GM18951 (cell line): Measurements from ENCODE around the gene TMC6.

Experiments used
- POLR2A ChIP-seq: IDR thresholded peaks from 4 replicates; pipeline ENCODE4 v1.6.1; 2011; ENCODE audit warnings: mild to moderate bottlenecking; ENCODE audit not compliant: insufficient read length, insufficient read depth; ENCODE audit errors: extremely low read depth
- in situ Hi-C: fragments of 300-500 bp; cut with MboI; formaldehyde crosslinking; loops from one replicate; pipeline ENCODE4 v1.12.0; 2022; ENCODE audit warnings: low sequenced_read_pairs, mixed read lengths, inconsistent platforms; ENCODE audit not compliant: unreplicated experiment

The TMC6 gene

GRCh38 chr17:78120971-78121800 is 7.4 kb downstream of the TMC6 start:
- TF ChIP-seq POLR2A, result peak; percentile 49
- in situ Hi-C loops, result no loop called here

GRCh38 chr17:78120537-78120936 is 8.0 kb downstream of the TMC6 start:
- TF ChIP-seq POLR2A, result no peak
- in situ Hi-C loops, result no loop called here

- TF ChIP-seq POLR2A, result peak; percentile 39
- in situ Hi-C loops, result loop anchor here (5.0 kb wide), 1 partner anchor 63 kb away; no protein-coding TSS in a partner anchor
These were observed 9.7 kb downstream of the TMC6 start for GRCh38 chr17:78118801-78119241.

GRCh38 chr17:78117027-78117981 is 11.3 kb downstream of the TMC6 start:
- in situ Hi-C loops, result loop anchor here (5.0 kb wide), 1 partner anchor 65 kb away; no protein-coding TSS in a partner anchor
- TF ChIP-seq POLR2A, result no peak

GRCh38 chr17:78116411-78116810 is 12.1 kb downstream of the TMC6 start:
- in situ Hi-C loops, result loop anchor here (5.0 kb wide), 1 partner anchor 66 kb away; no protein-coding TSS in a partner anchor

DNA sequence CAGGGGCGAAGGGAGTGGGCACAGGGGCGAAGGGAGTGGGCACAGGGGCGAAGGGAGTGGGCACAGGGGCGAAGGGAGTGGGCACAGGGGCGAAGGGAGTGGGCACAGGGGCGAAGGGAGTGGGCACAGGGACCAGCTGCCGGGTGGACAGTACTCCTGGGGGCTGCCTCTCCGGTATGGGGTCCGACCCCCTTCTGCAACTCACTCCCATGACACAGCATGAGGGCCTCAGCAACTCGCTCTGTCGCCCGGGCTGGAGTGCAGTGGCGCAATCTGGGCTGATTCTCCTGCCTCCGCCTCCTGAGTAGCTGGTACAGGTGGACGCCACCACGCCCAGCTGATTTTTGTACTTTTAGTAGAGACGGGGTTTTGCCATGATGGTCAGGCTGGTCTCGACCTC is 12.8 kb downstream of the TMC6 start:
- in situ Hi-C loops, result loop anchor here (5.0 kb wide), 1 partner anchor 66 kb away; no protein-coding TSS in a partner anchor

More at GRCh38 chr17:78116411-78116810, 12.1 kb downstream of the TMC6 start:
- no peak for TF ChIP-seq POLR2A

- TF ChIP-seq POLR2A, result no peak
- in situ Hi-C loops, result loop anchor here (5.0 kb wide), 1 partner anchor 67 kb away; no protein-coding TSS in a partner anchor
These were observed 13.5 kb downstream of the TMC6 start for GRCh38 chr17:78114831-78115723.

- in situ Hi-C loops, result no loop called here
- TF ChIP-seq POLR2A, result no peak
These were observed 14.5 kb downstream of the TMC6 start for GRCh38 chr17:78113804-78114785.

DNA sequence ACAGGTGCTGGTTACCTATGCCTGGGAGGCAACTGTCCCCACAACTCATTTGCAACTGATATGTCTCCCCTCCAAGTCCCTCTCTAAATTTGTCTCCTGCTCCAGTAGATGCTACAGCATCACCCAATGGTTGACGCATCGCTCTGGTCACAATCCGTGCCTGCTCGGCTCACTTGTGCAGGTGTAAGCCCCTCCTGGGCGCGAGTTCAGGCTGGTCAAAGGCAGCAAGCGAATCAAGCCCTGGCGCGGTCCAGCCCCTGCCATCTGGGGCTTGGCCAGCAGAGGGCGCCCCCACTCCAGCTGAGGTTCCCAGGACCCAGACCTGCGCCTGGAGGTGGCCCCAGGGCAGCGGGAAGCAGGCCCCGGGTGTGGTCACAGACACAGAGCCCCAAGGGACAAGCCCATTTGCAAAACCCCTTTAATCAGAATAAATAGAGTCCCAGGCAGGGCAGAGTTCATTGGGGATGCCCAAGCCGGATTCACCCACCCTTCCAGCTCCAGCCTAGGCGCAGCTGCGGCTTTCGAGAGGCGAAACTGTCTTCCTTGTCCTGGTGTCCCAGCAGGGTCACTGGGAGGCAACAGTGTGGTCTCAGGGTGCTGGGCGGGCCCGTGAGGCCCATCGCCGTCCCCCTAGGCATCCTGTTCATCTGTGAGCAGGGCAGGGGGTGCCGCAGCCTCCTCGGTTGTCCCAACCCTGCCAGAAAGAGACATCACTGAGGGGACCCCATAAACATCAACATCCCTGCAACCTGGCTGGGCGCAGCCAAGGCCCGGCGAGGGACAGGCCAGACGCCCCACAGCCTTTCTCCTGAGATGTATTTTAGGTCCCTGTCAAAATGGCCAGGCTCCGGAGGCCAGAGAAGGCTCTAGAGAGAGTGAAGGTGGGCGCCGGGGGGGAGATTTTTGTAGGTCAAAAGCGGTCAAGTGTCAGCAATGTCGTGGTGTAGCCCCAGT is 15.8 kb downstream of the TMC6 start:
- in situ Hi-C loops, result no loop called here
- TF ChIP-seq POLR2A, result peak; percentile 2

- in situ Hi-C loops, result no loop called here
- TF ChIP-seq POLR2A, result peak; percentile 10
These were observed 16.6 kb downstream of the TMC6 start for GRCh38 chr17:78111727-78112517.
